Endodermal cell (in vitro differentiated cells): Measurements from ENCODE around the gene ATP10A. TPM values are rescaled to one million over a fixed set of nuclear protein-coding genes. Genes with fewer than 3 reads are reported as not detected.

ENCODE experiments used
- DNase-seq: peaks from one replicate; pipeline ENCODE4 v3.0.0-alpha.2; 2017
- H3K27ac ChIP-seq: 2 replicates; pipeline ENCODE4 v1.5.1; 2013; ENCODE audit warnings: mild to moderate bottlenecking, low read depth, low read length, moderate library complexity
- H3K27me3 ChIP-seq: 2 replicates; pipeline ENCODE4 v1.6.1; 2013; ENCODE audit warnings: mild to moderate bottlenecking, low read length, moderate library complexity; ENCODE audit not compliant: insufficient read depth, control insufficient read depth, poor library complexity, severe bottlenecking
- H3K36me3 ChIP-seq: 2 replicates; pipeline ENCODE4 v1.7.0; 2013; ENCODE audit warnings: mild to moderate bottlenecking, low read length, moderate library complexity; ENCODE audit not compliant: control insufficient read depth, insufficient read depth
- H3K4me1 ChIP-seq: one replicate; pipeline ENCODE4 v1.7.0; 2013; ENCODE audit warnings: low read length; ENCODE audit not compliant: control insufficient read depth, insufficient read depth
- H3K4me3 ChIP-seq: 2 replicates; pipeline ENCODE4 v1.5.1; 2013; ENCODE audit warnings: mild to moderate bottlenecking, low read length, moderate library complexity
- H3K9ac ChIP-seq: 2 replicates; pipeline ENCODE4 v1.6.1; 2013; ENCODE audit warnings: mild to moderate bottlenecking, low read length, moderate library complexity; ENCODE audit not compliant: poor library complexity, severe bottlenecking; ENCODE audit errors: extremely low read depth
- H3K9me3 ChIP-seq: 2 replicates; pipeline ENCODE4 v1.6.1; 2013; ENCODE audit warnings: mild to moderate bottlenecking, low read length, moderate library complexity; ENCODE audit not compliant: control insufficient read depth
- H3K27ac Mint-ChIP-seq: 2 replicates; pipeline ENCODE4 v1.8.0; 2020; ENCODE audit warnings: mixed read lengths
- H3K27me3 Mint-ChIP-seq: 2 replicates; pipeline ENCODE4 v1.8.0; 2021; ENCODE audit warnings: mild to moderate bottlenecking, mixed read lengths; ENCODE audit not compliant: insufficient read depth
- H3K36me3 Mint-ChIP-seq: 2 replicates; pipeline ENCODE4 v1.8.0; 2020; ENCODE audit warnings: low read depth, mixed read lengths
- H3K4me1 Mint-ChIP-seq: 2 replicates; pipeline ENCODE4 v1.8.0; 2020; ENCODE audit warnings: mixed read lengths
- H3K4me3 Mint-ChIP-seq: 2 replicates; pipeline ENCODE4 v1.8.0; 2020; ENCODE audit warnings: mild to moderate bottlenecking, moderate library complexity, mixed read lengths
- H3K9me3 Mint-ChIP-seq: 2 replicates; pipeline ENCODE4 v1.8.0; 2020; ENCODE audit warnings: mild to moderate bottlenecking, mixed read lengths
- WGBS, 2 experiments: methylation state at CpG; one replicate each; pipeline versions ENCODE4 v1.1.5 to v1.1.7; 2013; ENCODE audit warnings: missing lambda C conversion rate in 2 of 2, mixed read lengths in 1 of 2; ENCODE audit not compliant: insufficient coverage in 1 of 2, insufficient read length in 1 of 2; 5-methylcytosine and 5-hydroxymethylcytosine counted together
- total RNA-seq, 2 donors: library from RNA; stranded (reverse); fragmentation: NEBNext Ultra II Directional in 1 of 2; extraction: Animal tissue kit (Norgen Biotek cat#: 25700) in 1 of 2; gene quantifications; 2 replicates in 1 of 2; 3 replicates in 1 of 2; pipeline ENCODE4 v1.2.1, GENCODE V29; 2021
- TF ChIP-seq, protein P1 (sequence below): fragments of 200-600 bp; sonication (generic); conservative IDR thresholded peaks from 2 replicates; pipeline ENCODE4 v1.5.0; 2021; ENCODE audit warnings: antibody characterized with exemption, mild to moderate bottlenecking

Gene ATP10A
- total RNA-seq, 2 donors from 2014 or later: 0.04 to 1.2 TPM

DNA sequence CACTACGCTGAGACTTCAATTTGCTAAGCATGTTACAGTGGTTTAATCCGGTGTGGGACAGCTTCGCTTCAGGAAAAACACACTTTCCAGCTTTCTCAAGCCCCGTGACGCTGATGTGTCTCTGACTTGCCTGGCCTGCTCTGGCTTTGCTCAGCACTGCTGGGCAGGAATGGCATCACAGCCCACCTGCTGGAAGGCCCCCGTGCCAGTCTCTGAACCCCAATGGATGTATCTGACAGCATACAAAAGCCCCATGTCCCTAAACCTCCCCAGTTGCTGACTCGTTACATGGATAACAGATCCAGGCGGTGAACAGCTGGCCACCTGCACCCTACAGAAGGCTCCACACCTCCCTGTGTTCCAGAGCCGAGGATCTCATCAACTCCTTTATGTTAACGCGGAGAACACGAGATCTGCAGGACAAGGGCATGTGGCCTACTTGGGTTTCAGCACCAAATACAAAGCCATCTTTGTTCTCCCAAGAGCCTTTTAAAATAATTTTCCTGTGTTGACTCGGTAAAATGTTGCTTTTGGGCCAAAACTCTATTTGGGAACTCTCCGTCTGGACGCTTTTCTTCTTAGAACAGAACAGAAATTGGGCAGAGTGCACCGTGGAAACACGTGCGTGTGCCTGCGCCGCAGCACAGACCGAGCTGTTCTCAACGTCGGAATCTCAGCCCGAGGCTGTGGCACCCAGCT is 61.4 kb downstream of the ATP10A start:
- WGBS, 2 experiments: 83 to 87% methylated on average over 23 to 24 of the region's 24 CpGs
- no peak for DNase-seq
- no peak overlapping the region for H3K9ac ChIP-seq
- H3K27me3 ChIP-seq: no peaks in the 10 kb centered on the region
- H3K27ac Mint-ChIP-seq: no peak overlapping the region
- no peak overlapping the region for H3K27ac ChIP-seq
- no peaks in the 10 kb centered on the region for H3K36me3 ChIP-seq
- H3K36me3 Mint-ChIP-seq: no peaks in the 10 kb centered on the region
- no peak overlapping the region for H3K4me3 Mint-ChIP-seq
- H3K4me3 ChIP-seq: no peak overlapping the region
- TF ChIP-seq, protein P1, sequence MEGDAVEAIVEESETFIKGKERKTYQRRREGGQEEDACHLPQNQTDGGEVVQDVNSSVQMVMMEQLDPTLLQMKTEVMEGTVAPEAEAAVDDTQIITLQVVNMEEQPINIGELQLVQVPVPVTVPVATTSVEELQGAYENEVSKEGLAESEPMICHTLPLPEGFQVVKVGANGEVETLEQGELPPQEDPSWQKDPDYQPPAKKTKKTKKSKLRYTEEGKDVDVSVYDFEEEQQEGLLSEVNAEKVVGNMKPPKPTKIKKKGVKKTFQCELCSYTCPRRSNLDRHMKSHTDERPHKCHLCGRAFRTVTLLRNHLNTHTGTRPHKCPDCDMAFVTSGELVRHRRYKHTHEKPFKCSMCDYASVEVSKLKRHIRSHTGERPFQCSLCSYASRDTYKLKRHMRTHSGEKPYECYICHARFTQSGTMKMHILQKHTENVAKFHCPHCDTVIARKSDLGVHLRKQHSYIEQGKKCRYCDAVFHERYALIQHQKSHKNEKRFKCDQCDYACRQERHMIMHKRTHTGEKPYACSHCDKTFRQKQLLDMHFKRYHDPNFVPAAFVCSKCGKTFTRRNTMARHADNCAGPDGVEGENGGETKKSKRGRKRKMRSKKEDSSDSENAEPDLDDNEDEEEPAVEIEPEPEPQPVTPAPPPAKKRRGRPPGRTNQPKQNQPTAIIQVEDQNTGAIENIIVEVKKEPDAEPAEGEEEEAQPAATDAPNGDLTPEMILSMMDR: no peak
- peaks cover 20% of the 10 kb centered on the region for H3K27me3 Mint-ChIP-seq
- no peaks in the 10 kb centered on the region for H3K4me1 Mint-ChIP-seq
- no peaks in the 10 kb centered on the region for H3K9me3 ChIP-seq
- H3K9me3 Mint-ChIP-seq: no peaks in the 10 kb centered on the region
- H3K4me1 ChIP-seq: no peaks in the 10 kb centered on the region

DNA sequence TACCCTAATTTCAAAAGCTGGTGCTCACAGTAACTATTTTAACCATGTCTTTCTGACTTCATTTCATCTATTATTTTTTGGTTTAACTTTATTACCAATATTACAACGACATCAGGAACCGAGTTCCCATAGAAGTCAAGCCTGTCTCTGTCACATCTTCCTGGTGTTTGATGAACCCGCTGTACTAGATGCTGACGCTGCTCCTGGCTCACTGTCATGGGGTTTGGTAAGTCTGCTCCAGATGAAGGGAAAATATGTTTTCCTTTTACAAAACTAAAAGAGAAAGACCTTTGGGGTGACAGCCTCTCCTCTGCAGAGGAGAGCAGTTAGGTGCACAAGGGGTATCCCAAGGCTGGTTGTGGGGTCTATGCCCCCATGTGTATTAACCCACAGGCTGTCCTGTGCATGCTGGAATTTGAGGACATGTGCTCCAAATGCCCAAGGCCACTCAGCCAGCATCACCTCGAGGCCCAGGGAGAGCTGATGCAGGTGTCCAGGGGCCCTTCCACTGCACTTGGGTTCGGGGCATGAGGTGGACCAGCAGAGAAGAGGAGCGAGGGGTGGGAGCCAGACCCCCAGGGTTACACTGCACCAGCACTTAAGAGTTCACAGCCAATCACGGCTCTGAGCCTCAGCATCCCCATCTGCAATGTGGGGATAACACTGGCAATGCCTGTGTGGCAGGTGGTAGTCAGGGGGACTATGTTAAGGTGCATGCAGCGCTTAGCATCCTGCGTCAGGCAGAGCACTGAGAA is 62.2 kb downstream of the ATP10A start:
- no peaks in the 10 kb centered on the region for H3K27me3 ChIP-seq
- H3K9me3 ChIP-seq: no peaks in the 10 kb centered on the region
- Mint-ChIP-seq H3K4me1 (no peaks in the 10 kb centered on the region), H3K27ac (no peak overlapping the region), H3K36me3 (no peaks in the 10 kb centered on the region), H3K27me3 (peaks cover 15% of the 10 kb centered on the region), H3K4me3 (no peak overlapping the region), H3K9me3 (no peaks in the 10 kb centered on the region)
- H3K27ac ChIP-seq: no peak overlapping the region
- no peak for DNase-seq
- no peaks in the 10 kb centered on the region for H3K36me3 ChIP-seq
- H3K4me3 ChIP-seq: no peak overlapping the region
- TF ChIP-seq, protein P1: no peak
- no peak overlapping the region for H3K9ac ChIP-seq
- H3K4me1 ChIP-seq: no peaks in the 10 kb centered on the region
- 94 to 96% methylated on average over 10 of the region's 10 CpGs for WGBS, 2 experiments

GRCh38 chr15:25799906-25800700 is 63.0 kb downstream of the ATP10A start:
- no peaks in the 10 kb centered on the region for H3K4me1 Mint-ChIP-seq
- Histone ChIP-seq H3K4me1 (no peaks in the 10 kb centered on the region), H3K9ac (no peak overlapping the region), H3K27ac (no peak overlapping the region), H3K27me3 (no peaks in the 10 kb centered on the region), H3K4me3 (no peak overlapping the region), H3K36me3 (no peaks in the 10 kb centered on the region), H3K9me3 (no peaks in the 10 kb centered on the region)
- H3K27ac Mint-ChIP-seq: no peak overlapping the region
- 81 to 86% methylated on average over 14 to 19 of the region's 19 CpGs for WGBS, 2 experiments
- no peaks in the 10 kb centered on the region for H3K36me3 Mint-ChIP-seq
- no peak overlapping the region for H3K4me3 Mint-ChIP-seq
- DNase-seq: no peak
- TF ChIP-seq, protein P1: no peak
- no peaks in the 10 kb centered on the region for H3K9me3 Mint-ChIP-seq
- peaks cover 14% of the 10 kb centered on the region for H3K27me3 Mint-ChIP-seq
